ENCODE results near the gene HCN2. TPM values are rescaled to one million over a fixed set of nuclear protein-coding genes. Genes with fewer than 3 reads are reported as not detected.

HCN2 gene
- under 0.01 and 1.3 TPM in 2 replicates for total RNA-seq

DNA sequence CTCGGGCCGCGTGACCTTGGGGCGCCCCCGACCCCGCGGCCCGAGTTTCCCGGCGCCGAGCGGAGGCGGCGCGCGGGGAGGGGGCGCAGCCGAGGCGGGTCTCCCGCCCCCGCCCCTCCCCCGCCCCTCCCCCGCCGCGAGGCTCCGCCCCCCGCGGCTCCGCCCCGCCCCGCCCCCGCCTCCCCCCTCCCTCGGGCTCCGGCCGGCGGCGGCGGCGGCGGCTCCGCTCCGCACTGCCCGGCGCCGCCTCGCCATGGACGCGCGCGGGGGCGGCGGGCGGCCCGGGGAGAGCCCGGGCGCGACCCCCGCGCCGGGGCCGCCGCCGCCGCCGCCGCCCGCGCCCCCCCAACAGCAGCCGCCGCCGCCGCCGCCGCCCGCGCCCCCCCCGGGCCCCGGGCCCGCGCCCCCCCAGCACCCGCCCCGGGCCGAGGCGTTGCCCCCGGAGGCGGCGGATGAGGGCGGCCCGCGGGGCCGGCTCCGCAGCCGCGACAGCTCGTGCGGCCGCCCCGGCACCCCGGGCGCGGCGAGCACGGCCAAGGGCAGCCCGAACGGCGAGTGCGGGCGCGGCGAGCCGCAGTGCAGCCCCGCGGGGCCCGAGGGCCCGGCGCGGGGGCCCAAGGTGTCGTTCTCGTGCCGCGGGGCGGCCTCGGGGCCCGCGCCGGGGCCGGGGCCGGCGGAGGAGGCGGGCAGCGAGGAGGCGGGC lies at the start of gene HCN2:
Gene HCN2 (plus strand): TSS at position 189 of the 703 bp plus-strand sequence. CDS start 65 bp downstream, at position 254.

DNA sequence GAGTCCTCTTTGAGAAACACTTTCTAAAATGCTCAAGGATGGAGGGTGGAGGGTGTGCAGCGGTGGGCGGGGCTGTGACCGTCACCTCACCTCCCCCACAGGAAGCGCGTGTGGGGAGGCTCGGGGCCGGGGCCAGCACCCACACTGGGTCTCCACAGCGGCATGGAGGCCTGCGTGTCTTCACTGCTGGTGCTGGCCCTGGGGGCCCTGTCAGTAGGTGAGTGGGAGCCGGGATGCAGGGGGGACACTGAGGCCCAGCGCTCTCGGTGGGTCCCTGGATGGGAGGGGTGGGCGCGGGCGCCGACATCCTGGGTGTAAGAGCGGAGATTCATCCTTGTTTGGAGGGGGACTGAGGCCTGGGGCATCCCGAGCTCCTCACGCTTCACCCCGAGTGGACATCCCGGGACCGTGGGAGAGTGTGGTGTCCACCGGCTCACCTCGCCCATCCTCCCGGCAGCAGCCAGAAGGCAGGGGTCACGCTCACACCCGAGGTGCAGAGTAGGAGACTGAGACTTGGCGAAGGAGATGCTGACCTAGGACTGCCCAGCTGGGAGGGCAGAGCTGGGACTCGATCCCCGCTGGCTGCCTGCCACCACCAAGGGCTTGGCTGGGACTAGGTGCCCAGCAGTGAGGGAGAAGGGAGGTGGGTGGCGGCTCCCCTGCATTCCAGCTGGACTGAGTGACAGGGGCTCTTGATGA lies 45.6 kb upstream of the HCN2 start, which contains the start of gene GZMM:
Gene GZMM (plus strand): TSS at position 144 of the 699 bp plus-strand sequence. CDS start 19 bp downstream, at position 163.

DNA sequence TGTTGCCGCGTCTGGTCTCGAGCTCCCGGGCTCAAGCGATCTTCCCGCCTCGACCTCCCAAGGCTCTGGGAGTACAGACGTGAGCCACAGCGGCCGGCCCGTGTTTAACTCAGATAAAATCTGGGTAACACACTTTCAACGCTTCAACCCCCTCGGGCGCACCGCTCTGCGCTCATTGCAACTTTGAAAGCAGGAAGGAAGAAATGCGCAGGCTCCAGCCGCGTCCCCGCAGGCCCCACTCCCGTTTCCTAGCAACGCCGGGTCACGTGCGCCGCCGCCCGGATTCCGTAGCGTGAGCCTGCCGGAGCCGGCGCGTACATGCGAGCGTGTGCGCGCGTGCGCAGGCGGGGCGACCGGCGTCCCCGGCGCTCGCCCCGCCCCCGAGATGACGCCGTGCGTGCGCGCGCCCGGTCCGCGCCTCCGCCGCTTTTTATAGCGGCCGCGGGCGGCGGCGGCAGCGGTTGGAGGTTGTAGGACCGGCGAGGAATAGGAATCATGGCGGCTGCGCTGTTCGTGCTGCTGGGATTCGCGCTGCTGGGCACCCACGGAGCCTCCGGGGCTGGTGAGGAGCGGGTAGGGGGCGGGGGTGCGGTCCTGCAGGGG lies 17.4 kb upstream of the HCN2 start, which contains the start of gene BSG:
Gene BSG (plus strand): TSS at position 457 of the 603 bp plus-strand sequence. CDS start 39 bp downstream, at position 496.

DNA sequence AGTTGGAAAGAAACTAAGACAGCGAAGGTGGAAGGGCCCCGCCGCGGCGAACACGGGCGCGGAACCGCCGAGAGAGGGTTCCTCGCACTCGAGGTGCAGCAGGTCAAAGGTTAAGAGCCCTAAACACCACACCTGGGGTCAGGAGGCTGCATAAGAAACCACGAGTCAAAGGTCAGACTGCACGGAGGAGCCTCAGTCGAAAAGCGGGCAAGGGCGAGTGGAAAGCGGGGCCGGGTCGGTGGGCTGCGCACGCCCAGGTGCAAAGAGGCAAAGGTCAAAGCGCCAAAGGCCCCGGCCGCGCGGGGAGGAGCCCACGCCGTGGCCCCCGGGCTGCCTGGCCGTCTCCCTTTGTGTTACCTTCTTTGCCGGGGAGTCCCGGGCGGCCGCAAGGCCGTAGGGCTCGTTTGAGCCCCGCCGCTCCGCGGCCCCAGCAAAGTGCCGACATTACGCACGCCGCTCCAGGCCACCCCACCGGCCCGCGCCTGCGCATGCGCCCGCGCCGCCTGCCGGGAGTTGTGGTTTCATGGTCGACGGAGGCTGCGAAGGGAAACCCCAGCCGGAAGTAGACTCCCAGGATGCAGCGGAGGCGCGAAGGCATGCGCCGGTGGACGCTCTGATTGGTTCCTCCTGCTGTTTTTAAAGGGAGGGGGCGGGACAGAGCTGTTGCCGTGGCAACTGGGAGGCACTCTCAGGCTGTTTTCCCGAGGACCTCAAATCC lies 43.5 kb downstream of the HCN2 start, which contains the start of gene POLRMT:
Gene POLRMT (minus strand): TSS at position 470 of the 718 bp plus-strand sequence. CDS start 25 bp downstream, at position 445.

DNA sequence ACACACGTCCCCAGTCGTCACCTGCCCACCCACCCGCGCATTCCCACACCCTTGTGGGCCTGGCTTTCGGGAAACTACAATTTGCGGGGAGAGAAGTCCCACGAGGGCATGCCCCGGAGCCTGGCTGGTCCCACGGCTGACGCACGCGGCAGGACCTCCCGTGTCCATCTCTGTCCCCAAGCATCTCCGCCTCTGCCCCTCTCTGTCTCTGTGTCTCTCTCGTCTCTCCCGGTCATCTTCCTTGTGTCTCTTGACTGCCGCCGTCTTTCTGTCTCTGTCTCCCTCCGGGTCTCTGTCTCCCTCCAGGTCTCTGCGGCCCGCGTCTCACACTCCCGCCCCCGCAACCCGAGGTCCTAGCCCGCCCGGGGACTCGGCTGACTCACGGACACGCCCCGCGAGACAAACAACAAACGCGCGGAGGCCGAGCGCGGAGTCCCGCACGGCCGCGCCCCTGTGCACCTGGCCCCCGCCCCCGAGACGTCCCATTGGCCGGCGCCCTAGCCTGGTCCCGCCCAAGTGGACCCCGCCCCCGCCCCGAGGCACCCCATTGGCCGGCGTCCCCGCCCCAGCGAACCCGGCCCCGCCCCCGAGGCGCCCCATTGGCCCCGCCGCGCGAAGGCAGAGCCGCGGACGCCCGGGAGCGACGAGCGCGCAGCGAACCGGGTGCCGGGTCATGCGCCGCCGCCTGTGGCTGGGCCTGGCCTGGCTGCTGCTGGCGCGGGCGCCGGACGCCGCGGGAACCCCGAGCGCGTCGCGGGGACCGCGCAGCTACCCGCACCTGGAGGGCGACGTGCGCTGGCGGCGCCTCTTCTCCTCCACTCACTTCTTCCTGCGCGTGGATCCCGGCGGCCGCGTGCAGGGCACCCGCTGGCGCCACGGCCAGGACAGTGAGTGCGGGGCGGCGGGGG lies 49.8 kb downstream of the HCN2 start, which contains the start of gene FGF22:
Gene FGF22 (plus strand): TSS at position 627 of the 908 bp plus-strand sequence. CDS start 47 bp downstream, at position 674.

DNA sequence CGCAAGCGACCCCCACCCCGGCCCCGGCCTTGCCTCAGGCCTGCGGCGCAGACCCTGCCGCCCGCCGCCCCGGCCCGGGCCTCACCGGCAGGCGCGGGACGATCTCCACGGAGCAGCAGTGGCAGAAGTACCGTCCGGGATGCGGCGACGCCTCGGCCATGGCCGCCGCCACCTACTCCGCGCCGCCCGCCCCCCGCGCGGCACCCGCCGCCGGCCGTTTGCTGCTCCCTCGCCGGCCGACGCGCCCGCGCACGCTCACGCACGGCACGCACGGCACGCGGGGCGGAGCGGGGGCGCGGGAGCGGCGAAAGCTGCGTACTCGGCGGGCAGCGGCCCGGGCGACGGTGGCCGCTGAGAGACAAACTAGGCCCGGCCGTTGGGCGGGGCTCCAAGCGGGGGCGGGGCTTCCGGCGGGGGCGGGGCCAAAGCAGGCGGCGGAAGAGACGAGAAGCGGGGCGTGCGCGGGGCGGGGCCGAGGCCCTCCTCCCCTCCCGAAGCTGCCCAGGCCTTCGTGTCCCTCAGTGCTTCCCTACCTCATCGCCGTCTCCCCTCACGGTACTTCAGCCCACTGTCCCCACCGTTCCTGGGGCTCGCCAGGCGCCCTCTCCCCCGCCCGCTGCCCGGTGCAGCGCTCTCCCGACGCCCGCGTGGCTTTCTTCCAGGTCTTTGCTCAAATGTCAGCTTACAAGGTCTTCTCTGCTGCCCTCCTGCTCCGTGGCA lies 73.4 kb downstream of the HCN2 start, which contains the start of gene RNF126:
Gene RNF126 (minus strand): TSS at position 253 of the 720 bp plus-strand sequence. CDS start 93 bp downstream, at position 160.

Other genes starting within 250 kb of the HCN2 start
- gene MIER2, start 245.1 kb upstream of the HCN2 start, total RNA-seq: 14.6 and 24.5 TPM in 2 replicates
- 0.30 and 1.6 TPM in 2 replicates for gene C2CD4C, start 180.7 kb upstream of the HCN2 start, total RNA-seq
- gene SHC2, start 128.8 kb upstream of the HCN2 start, total RNA-seq: 2.1 and 6.8 TPM in 2 replicates
- gene MADCAM1, start 93.4 kb upstream of the HCN2 start, total RNA-seq: not detected in 2 replicates
- gene TPGS1, start 82.4 kb upstream of the HCN2 start, total RNA-seq: 41.3 and 56.2 TPM in 2 replicates
- gene CDC34, start 58.1 kb upstream of the HCN2 start, total RNA-seq: 87.4 and 97.4 TPM in 2 replicates
- gene GZMM, start 45.8 kb upstream of the HCN2 start, total RNA-seq: not detected in 2 replicates
- 307 and 357 TPM in 2 replicates for gene BSG, start 17.3 kb upstream of the HCN2 start, total RNA-seq
- 25.3 and 27.5 TPM in 2 replicates for gene POLRMT, start 43.7 kb downstream of the HCN2 start, total RNA-seq
- gene FGF22, start 50.0 kb downstream of the HCN2 start, total RNA-seq: not detected in 2 replicates
- gene RNF126, start 73.3 kb downstream of the HCN2 start, total RNA-seq: 38.3 and 40.9 TPM in 2 replicates
- gene FSTL3, start 86.5 kb downstream of the HCN2 start, total RNA-seq: 18.1 and 47.4 TPM in 2 replicates
- gene PRSS57, start 105.6 kb downstream of the HCN2 start, total RNA-seq: not detected in 2 replicates
- 2.4 and 5.5 TPM in 2 replicates for gene PALM, start 119.1 kb downstream of the HCN2 start, total RNA-seq
- not detected in 2 replicates for gene MISP, start 161.2 kb downstream of the HCN2 start, total RNA-seq
- gene PTBP1, start 207.6 kb downstream of the HCN2 start, total RNA-seq: 107 and 220 TPM in 2 replicates
- 0.15 and 0.97 TPM in 2 replicates for gene PLPPR3, start 232.1 kb downstream of the HCN2 start, total RNA-seq
- gene AZU1, start 238.0 kb downstream of the HCN2 start, total RNA-seq: not detected in 2 replicates